Astrocyte of the spinal cord (primary cell): Measurements from ENCODE around the gene KCNH2.
"Not testable (repeated sequence)": the region's sequence is repeated elsewhere in the genome, so short reads cannot be mapped to it uniquely, and the experiment has no call there.

Experiments
- DNase-seq: peaks from one replicate; pipeline ENCODE4 v3.0.0; 2011; ENCODE audit warnings: low read depth, low spot score
- H3K4me3 ChIP-seq: 2 replicates; pipeline ENCODE4 v1.5.1; 2011; ENCODE audit warnings: low read depth, mild to moderate bottlenecking, low read length, moderate library complexity
- CTCF ChIP-seq: IDR thresholded peaks from 2 replicates; pipeline ENCODE4 v1.5.1; 2012; ENCODE audit warnings: low read depth, mild to moderate bottlenecking, low read length, inconsistent platforms
- in situ Hi-C: cut with HindIII; loops from 2 replicates; pipeline ENCODE4 v1.10.0; 2017; ENCODE audit warnings: low sequenced_read_pairs

Gene KCNH2

GRCh38 chr7:150911590-150912267, 66.4 kb downstream of the KCNH2 start:
- no peak overlapping the region for H3K4me3 ChIP-seq
- DNase-seq = no peak
- no peak for TF ChIP-seq CTCF
- in situ Hi-C loops = no loop called here

GRCh38 chr7:150910996-150911422, 67.1 kb downstream of the KCNH2 start:
- no peak for TF ChIP-seq CTCF
- in situ Hi-C loops = no loop called here
- DNase-seq = no peak
- no peak overlapping the region for H3K4me3 ChIP-seq

GRCh38 chr7:150910305-150910995, 67.7 kb downstream of the KCNH2 start:
- DNase-seq = not testable (repeated sequence)

GRCh38 chr7:150909200-150909995, 68.7 kb downstream of the KCNH2 start:
- no peak overlapping the region for H3K4me3 ChIP-seq
- DNase-seq = no peak
- no peak for TF ChIP-seq CTCF
- in situ Hi-C loops = no loop called here

More at GRCh38 chr7:150910305-150910995, 67.7 kb downstream of the KCNH2 start:
- H3K4me3 ChIP-seq, in situ Hi-C loops: not testable (repeated sequence)

GRCh38 chr7:150908173-150908572, 69.9 kb downstream of the KCNH2 start:
- DNase-seq = no peak
- H3K4me3 ChIP-seq = no peak overlapping the region
- in situ Hi-C loops = no loop called here
- no peak for TF ChIP-seq CTCF

- in situ Hi-C loops = no loop called here
- no peak for DNase-seq
- no peak overlapping the region for H3K4me3 ChIP-seq
- no peak for TF ChIP-seq CTCF
These were observed 73.9 kb downstream of the KCNH2 start for GRCh38 chr7:150904011-150904909.
